Measurements from ENCODE around the gene CLCN3.
A peak's percentile ranks its signal among the peaks of the same experiment; 100 is the strongest.
"Not testable (repeated sequence)": the region's sequence is repeated elsewhere in the genome, so short reads cannot be mapped to it uniquely, and the experiment has no call there.

Gene CLCN3
- total RNA-seq: 41.0 to 180 reads per million in 2 donors

GRCh38 chr4:169619958-169620879 lies at the start of gene CLCN3:
Gene CLCN3 (plus strand): TSS chr4:169620578. CDS start chr4:169635929, 15,351 bp downstream.
- peak; percentile 72 for DNase-seq

GRCh38 chr4:169571012-169571411 lies 49.4 kb upstream of the CLCN3 start:
- not testable (repeated sequence) for DNase-seq

DNA sequence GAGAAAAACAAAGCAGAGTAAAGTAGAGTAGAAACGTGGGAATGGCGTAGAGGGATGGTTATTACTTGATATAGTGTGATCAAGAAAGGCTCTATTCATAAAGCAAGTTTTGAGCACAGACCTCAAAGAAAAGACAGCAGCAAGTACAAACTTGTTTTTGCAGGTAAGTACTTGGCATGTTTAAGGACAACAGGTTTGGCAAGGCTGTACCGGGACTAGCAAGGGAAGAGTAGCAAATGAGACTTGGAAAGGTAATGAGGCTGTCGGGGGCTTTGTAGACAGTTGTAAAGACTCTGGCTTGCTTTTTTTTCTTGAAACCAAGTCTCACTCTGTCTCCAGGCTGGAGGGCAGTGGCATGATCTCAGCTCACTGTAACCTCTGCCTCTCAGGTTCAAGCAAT lies 48.9 kb upstream of the CLCN3 start:
- DNase-seq: no peak

DNA sequence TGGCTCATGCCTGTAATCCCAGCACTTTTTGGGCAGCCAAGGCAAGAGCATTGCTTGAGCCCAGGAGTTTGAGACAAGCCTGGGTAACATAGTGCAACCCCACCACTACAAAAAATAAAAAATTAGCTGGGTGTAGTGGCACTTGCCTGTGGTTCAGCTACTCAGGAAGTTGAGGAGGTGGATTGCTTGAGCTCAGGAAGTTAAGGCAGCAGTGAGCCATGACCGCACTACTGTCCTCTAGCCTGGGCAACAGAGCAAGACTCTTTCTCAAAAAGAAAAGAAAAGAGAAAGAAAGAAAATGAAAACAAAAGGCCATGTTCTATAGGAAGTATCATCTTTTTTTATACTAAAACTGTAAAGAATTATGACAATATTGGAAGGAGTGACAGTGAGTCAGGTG lies 46.5 kb upstream of the CLCN3 start:
- no peak for DNase-seq

DNA sequence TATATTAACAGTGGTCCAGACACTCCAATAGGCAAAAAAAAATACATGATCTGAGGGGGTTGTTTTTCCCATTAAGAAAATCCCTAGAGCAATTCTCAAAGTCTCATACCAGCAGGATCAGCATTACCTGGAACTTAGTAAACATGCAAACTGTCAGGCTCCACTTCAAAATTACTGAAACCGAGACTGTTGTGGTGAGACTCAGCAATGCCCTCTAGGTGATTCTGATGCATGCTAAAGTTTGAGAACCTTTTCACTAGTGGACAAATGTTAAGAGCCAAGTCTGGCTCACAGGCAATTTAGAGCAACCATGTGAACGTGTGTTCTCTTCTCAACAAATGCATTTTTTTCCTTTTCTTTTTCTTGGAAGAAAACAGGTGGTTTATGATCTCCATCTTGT lies 38.2 kb upstream of the CLCN3 start:
- no peak for DNase-seq

GRCh38 chr4:169582706-169583105 lies 37.7 kb upstream of the CLCN3 start:
- DNase-seq: no peak

DNA sequence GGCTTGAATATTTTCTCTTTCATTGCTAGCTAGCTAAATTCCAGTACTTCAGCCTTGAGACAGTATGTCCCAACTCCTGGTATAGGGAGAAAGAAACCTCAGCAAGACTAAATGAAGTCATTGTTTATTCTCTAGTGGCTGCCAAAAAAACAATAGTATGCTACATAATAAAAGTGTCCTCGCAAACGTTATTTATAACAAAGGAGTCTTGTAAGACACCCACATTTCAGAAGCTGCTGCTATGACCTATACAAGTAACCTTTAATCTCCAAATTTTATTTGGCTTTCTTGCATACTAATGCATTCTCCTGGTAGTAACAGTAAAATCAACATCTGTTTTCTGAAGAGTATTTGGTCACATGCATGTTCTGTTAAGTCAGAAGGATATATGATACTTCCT lies 36.8 kb upstream of the CLCN3 start:
- no peak for DNase-seq

- DNase-seq: no peak
These were observed 27.3 kb upstream of the CLCN3 start for GRCh38 chr4:169593050-169593560.

DNA sequence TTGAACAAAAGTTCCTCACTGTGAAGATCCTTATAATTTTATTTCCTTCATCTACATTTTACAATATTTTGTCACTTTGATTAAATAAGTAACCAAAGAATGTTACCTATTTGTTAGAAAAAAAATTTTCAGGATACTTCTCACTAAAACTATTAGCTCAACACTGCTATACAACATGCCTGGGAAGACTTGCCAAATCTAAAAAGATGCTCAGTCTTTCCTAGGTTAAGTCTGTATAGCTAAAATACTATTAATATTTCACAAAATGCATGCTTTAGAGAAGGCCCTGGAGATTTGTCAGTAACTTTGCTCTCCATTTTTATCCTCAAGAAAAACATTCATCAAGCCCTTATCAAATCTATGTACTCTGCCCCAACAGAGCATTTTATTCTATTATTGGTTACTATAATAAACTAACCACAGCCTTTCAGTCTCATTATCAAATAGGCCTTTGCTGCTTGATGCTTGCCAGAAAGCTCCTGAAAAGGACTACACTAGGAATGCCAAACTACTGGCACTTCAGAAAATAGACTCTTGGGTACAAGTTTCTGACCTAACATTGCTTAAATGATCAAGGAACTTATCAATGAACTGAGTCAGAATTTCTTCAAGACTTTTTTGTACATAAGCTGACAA lies 25.7 kb upstream of the CLCN3 start:
- no peak for DNase-seq

DNA sequence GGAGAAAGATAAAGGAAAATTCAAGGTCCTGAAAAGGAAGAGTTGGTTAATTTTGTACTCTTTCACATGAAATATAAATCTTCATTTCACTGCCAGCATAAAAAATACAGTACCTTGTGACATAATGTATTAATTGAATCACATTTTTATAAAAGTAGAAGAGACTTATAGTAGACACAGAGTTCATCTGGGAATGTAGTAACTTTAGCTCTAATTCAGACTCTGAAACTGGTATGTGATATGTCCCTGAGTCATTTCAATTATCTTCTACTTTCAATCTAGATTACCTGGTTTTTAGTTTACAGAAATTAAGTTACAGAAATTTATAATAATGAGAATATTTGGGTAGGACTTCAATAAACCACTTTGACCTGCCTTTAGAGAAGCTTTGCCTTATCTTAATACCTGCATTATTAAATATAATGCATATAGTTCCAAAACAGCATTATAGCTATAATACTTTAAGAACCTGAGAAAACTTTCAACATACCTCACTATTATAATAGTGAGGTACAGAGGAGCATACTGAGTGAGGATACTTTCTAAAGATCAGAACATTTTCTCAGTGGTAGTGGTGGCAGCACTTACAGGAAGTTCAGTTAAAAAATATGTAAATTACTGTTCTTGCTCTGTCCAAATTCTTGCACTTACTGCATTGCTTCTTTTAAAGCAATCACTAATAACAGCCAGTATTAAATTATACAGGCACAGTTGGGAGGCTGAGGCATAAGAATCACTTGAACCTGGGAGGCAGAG lies 19.2 kb upstream of the CLCN3 start:
- no peak for DNase-seq

- no peak for DNase-seq
These were observed 17.1 kb upstream of the CLCN3 start for GRCh38 chr4:169603312-169603711.

DNA sequence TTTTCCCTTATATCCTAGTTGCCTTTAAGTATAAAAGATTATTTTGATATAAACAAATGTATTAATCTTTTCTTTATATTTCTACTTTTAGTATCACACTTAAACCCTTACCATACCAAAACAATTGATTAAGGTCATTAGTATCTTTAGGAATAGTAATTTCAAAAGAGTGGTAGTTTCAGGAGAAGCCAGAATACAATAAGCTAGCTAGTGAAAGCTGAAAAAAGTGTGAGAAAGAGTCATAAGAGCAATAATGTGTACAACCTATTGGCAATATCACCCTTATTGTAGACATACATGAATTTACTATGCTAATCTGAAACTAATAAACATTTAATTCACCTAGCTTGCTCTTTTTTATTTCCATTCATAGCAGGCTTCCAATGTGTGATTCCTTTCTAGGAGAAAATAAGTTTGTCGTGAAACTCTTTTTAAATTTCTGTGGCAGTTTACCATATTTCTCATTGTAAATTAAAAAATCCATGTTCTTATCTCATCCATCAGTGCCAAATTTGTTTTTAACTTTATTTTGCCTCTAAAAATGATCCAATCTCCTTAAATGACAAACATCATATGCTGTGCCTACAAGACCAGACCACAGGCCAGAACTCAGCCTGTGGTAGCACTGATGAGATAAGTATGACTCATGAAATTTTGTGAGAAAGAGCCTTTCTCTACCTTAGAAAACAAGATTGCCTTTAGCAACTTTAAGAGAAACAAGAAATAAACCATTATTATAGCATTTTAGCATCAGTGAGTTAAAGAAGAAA lies 16.1 kb upstream of the CLCN3 start:
- no peak for DNase-seq

GRCh38 chr4:169604903-169605331 lies 15.5 kb upstream of the CLCN3 start:
- no peak for DNase-seq

- DNase-seq: no peak
These were observed 9.2 kb upstream of the CLCN3 start for GRCh38 chr4:169611157-169611556.

GRCh38 chr4:169611991-169612870 lies 8.1 kb upstream of the CLCN3 start, which contains the start of gene NEK1:
Gene NEK1 (minus strand): TSS chr4:169612583. CDS start chr4:169602630, 9,953 bp downstream.
- DNase-seq: peak; percentile 87

- peak; percentile 58 for DNase-seq
These were observed 7.2 kb upstream of the CLCN3 start for GRCh38 chr4:169612871-169613859.

DNA sequence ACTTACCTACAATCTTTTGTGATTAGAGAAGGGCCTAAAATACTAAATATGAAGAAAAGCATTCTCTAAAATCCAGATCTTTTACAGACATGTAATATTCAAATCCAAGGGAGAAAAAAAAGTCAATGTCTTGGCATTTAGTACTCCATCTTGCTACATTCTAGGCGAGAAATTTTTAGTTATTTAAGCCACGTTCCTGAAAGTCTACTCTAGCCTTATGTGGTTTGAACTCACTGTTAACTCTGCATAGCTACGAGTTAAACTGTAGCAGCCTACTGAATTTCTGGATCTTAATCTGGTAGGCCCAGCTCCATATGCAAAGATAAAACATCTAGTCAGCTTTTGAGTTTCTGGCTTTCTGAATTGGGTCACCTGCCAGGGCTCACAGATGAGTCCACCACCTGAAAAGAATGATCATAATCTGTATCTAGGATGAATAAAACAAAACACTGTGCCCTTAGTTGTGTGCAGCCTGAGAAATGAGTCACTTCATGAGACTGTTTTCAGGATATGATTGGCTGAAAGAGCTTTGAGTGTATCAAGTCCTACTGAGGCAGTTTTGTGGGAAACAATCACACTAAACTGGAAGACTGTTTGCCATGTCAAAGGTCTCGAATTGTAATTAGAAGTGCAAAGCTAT lies 4.8 kb upstream of the CLCN3 start:
- DNase-seq: no peak

GRCh38 chr4:169616846-169617245 lies 3.5 kb upstream of the CLCN3 start:
- DNase-seq: no peak

DNA sequence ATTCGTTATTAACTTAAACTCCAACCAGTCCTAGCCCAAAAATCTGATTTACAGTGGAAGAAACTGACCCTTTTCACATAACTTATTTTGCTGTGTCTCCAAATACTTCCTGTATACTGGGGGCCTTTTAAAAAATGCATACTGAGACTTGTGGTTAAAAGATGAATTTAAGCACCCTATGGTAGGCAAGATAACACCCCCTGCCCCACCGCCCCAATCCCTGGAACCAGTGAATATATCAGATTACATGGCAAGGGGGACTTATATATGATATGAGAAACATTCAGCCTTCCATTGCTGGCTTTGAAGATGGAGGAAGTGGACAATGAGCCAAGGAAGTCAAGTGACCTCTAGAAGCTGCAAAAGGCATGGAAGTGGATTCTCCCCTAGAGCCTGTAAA lies 3.1 kb upstream of the CLCN3 start:
- no peak for DNase-seq

Measured in T-helper 9 cell (primary cell).